Activated T-helper 17 cell treated with anti-CD3 and anti-CD28 coated beads, Interleukin-2, amount 50 U/mL, for 72 hours (primary cell): Measurements from ENCODE around the gene SLC6A6. TPM values are rescaled to one million over a fixed set of nuclear protein-coding genes. Genes with fewer than 3 reads are reported as not detected.

Experiments
- ATAC-seq: fragments of 150-1000 bp; cut with Tn5 transposase; replicated peaks from 2 replicates; pipeline ENCODE4 v1.10.0; 2021; ENCODE audit warnings: mild to moderate bottlenecking, moderate library complexity
- H3K27ac Mint-ChIP-seq: one replicate; pipeline ENCODE4 v1.8.0; 2022; ENCODE audit warnings: mixed read lengths
- H3K27me3 Mint-ChIP-seq: one replicate; pipeline ENCODE4 v1.8.0; 2022; ENCODE audit warnings: mixed read lengths
- H3K36me3 Mint-ChIP-seq: one replicate; pipeline ENCODE4 v1.8.0; 2022; ENCODE audit warnings: low read depth, mild to moderate bottlenecking, mixed read lengths
- H3K4me1 Mint-ChIP-seq: one replicate; pipeline ENCODE4 v1.8.0; 2022; ENCODE audit warnings: mixed read lengths
- H3K4me3 Mint-ChIP-seq: one replicate; pipeline ENCODE4 v1.8.0; 2022; ENCODE audit warnings: mild to moderate bottlenecking, mixed read lengths
- H3K9me3 Mint-ChIP-seq: one replicate; pipeline ENCODE4 v1.8.0; 2022; ENCODE audit warnings: mixed read lengths
- total RNA-seq, 2 donors: library from RNA; stranded (reverse); gene quantifications; one replicate each; pipeline ENCODE4 v1.2.3, GENCODE V29; 2022

Gene SLC6A6
- total RNA-seq, 2 donors from 2014 or later = 80.1 to 219 TPM

DNA sequence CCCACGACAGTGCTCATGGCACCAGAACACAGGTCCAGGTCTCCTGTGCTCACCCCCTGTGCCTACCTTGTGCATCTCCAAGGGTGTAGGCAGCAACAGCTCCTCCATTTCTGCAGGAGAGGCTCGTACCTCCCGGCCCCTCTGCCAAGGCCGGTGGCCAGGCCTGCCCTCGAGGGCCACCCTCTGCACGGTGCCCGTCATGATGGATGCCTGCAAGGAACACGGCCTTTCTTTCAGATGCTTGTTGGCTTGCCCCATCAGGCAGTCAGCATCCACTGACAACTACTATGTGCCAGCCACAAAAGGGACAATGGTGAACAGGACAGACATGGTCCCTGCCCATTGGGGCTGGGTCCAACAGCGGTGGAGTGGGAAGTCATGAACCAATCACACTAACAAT, 93.9 kb downstream of the SLC6A6 start:
- H3K4me1 Mint-ChIP-seq = no peaks in the 10 kb centered on the region
- no peak overlapping the region for H3K27ac Mint-ChIP-seq

GRCh38 chr3:14497321-14497720, 94.9 kb downstream of the SLC6A6 start:
- Mint-ChIP-seq H3K27ac (no peak overlapping the region), H3K27me3 (no peaks in the 10 kb centered on the region)

More for the DNA sequence above, 93.9 kb downstream of the SLC6A6 start:
- ATAC-seq = no peak
- no peaks in the 10 kb centered on the region for H3K27me3 Mint-ChIP-seq
- no peak overlapping the region for H3K4me3 Mint-ChIP-seq
- peaks cover 9% of the 10 kb centered on the region for H3K9me3 Mint-ChIP-seq
- H3K36me3 Mint-ChIP-seq = no peaks in the 10 kb centered on the region

GRCh38 chr3:14502472-14502871, 100.1 kb downstream of the SLC6A6 start:
- Mint-ChIP-seq H3K27ac (no peak overlapping the region), H3K36me3 (no peaks in the 10 kb centered on the region), H3K9me3 (peaks cover 15% of the 10 kb centered on the region)

More at GRCh38 chr3:14497321-14497720, 94.9 kb downstream of the SLC6A6 start:
- Mint-ChIP-seq H3K36me3 (no peaks in the 10 kb centered on the region), H3K4me1 (no peaks in the 10 kb centered on the region), H3K4me3 (no peak overlapping the region), H3K9me3 (peaks cover 9% of the 10 kb centered on the region)
- no peak for ATAC-seq

DNA sequence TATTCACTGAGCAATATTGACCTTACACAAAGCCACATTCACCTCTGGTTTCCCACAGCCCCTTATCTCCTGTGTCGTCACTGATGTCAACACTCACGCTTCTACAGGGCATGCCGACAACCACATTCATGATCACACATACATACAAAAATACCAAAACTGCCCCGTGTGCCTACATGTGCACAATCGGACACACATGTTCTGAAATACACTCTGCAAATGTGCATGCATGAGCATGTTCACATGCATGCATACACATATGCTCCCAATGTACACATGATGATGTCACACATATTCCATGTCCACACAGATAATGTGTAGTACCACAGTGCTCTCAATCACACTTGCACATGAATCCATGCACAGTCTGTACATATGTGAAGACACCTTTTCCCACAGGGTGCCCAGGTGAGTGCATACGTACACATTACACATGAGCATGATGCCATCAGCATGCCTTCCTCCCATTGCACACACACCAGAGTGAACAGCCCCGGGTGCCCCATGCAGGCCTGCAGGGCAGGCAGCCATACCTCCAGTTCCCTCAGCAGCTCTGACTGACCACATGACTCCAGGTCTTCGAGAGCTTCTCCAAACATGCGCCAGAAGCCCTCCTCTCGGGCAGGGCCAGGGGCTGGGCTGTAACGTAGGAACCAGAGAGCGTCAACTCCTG, 100.8 kb downstream of the SLC6A6 start:
- no peak for ATAC-seq
- Mint-ChIP-seq H3K4me3 (no peak overlapping the region), H3K27ac (no peak overlapping the region), H3K4me1 (no peaks in the 10 kb centered on the region), H3K9me3 (peaks cover 15% of the 10 kb centered on the region), H3K27me3 (peaks cover 5% of the 10 kb centered on the region), H3K36me3 (no peaks in the 10 kb centered on the region)

More at GRCh38 chr3:14502472-14502871, 100.1 kb downstream of the SLC6A6 start:
- Mint-ChIP-seq H3K4me1 (no peaks in the 10 kb centered on the region), H3K27me3 (peaks cover 5% of the 10 kb centered on the region), H3K4me3 (no peak overlapping the region)
- ATAC-seq = no peak

DNA sequence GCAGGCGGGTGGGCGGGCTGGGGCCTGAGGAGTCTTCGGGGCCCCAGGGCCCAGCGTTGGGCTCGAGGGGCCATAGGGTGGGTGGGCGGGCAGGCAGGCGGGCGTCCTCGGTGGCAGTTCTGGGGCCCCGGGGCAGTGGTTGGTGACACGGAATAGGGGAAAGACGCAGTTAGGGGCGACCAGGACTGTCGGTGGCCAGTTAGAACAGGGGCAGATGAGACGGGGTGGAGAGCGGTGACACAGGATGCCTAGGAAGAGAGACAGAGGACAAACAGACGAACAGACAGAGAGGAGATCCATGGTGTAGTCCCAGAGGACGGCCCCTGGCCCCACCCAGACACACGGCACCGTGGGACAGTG, 101.3 kb downstream of the SLC6A6 start:
- H3K4me3 Mint-ChIP-seq = no peak overlapping the region
- H3K4me1 Mint-ChIP-seq = no peaks in the 10 kb centered on the region
- no peak overlapping the region for H3K27ac Mint-ChIP-seq
- H3K36me3 Mint-ChIP-seq = no peaks in the 10 kb centered on the region
- no peak for ATAC-seq
- H3K27me3 Mint-ChIP-seq = peaks cover 5% of the 10 kb centered on the region
- peaks cover 15% of the 10 kb centered on the region for H3K9me3 Mint-ChIP-seq

DNA sequence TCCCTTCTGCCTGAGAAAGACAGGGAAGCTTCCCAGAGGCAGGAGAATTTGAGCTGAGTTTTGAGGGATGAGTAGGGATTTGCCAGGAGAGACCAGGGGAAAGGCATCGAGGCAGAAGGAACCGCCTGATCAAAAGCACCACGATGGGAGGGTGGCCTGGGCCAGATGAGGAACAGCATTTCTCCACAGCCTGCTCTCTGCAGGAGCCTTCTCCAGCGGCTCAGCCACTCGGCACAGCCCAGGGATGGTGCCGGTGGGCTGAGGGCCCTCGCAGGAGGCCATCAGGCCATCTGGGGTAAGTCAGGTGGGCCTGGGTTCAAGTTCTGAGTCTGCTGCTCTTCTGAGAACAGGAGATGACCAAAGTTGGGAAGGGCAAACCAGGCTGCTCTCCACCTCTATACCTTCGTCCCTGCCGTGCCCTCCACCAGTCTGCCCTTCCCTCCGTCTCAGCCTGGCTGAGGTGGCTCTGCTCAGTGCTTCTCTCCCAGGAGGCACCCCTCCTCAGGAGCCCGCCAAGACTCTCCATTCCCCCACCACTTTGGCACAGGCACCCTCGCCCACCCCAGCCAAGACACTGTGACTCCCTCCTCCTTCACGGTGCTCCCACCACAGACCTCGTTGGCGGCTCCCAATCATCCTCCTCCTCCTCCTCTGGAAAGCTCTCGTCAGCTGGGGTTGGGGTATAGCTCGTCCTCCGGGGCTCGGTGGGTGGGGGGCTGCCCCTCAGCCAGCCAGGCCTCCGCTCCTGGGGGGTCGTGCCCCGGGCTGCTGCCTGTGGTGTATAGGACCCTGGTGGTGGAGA, 102.8 kb downstream of the SLC6A6 start:
- no peak overlapping the region for H3K27ac Mint-ChIP-seq
- no peaks in the 10 kb centered on the region for H3K36me3 Mint-ChIP-seq
- ATAC-seq = no peak
- H3K4me3 Mint-ChIP-seq = no peak overlapping the region
- peaks cover 10% of the 10 kb centered on the region for H3K9me3 Mint-ChIP-seq
- H3K4me1 Mint-ChIP-seq = no peaks in the 10 kb centered on the region
- peaks cover 5% of the 10 kb centered on the region for H3K27me3 Mint-ChIP-seq

DNA sequence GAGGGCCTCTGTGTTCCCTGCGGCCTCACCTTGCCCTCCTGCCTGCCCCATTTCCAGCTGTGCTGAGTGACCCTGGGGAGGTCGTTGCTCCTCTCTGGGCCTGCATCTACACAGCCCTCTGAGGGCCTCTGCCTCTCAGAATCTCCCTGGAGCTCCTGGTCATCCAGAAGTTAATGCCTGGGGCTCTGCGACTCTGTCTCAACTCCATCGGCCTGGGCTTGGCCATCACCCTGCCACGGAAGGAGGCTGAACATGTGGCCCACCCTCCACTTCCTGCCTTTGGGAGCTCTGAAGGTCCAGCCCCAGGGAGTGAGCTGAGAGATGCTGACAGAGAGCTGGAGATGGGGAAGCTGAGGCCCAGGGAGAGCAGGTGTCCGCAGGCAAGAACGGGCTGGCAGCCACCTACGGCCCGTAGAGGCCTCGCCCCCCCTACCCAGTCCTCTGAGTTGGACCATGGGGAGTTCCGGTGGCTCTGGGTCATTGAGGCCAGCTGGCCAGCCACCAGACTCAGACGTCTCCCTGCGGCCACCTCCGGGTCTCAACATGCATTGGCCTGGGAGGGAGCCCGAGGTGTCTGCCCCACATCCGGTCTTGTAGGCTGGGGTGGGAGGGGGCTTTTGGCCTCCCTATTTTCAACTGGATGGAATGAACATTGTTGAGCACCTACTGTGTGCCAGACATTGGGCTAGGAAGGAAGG, 103.5 kb downstream of the SLC6A6 start:
- Mint-ChIP-seq H3K4me3 (no peak overlapping the region), H3K27me3 (peaks cover 5% of the 10 kb centered on the region), H3K4me1 (no peaks in the 10 kb centered on the region), H3K36me3 (no peaks in the 10 kb centered on the region), H3K9me3 (peaks cover 7% of the 10 kb centered on the region), H3K27ac (no peak overlapping the region)
- no peak for ATAC-seq

DNA sequence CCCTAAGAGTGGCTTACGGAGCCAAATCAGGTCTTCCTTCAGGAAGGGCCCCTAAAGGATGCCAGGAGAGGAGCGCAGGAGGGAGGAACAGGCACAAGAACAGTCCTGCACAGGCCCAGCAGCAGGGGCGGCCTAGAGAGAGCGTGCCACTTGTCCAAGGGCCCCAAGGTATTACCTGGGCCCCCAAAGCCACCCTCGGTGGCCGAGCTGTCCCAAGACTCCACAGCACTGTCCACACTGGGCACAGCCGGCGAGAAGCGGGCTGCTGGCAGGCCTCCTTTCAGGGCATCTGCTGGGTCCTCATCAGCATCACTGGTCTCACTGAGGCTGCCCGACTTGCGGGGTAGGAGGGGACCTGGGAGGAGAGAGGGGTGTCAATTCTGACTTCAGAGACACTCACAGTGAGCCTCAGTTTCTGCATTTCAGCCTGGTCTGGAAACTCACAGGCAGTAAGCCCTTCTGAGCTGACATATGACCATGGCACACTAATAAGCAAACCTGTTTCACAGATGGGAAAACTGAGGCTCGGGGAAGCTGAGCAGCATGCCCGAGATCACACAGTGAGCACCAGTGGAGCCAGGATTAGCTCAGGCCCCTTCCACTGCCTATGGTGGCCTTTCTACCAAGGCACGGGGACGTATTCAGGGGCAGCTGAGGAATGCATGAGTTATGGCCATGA, 104.4 kb downstream of the SLC6A6 start:
- Mint-ChIP-seq H3K9me3 (peaks cover 6% of the 10 kb centered on the region), H3K4me3 (no peak overlapping the region), H3K4me1 (no peaks in the 10 kb centered on the region), H3K27me3 (peaks cover 5% of the 10 kb centered on the region), H3K27ac (no peak overlapping the region), H3K36me3 (no peaks in the 10 kb centered on the region)
- no peak for ATAC-seq

GRCh38 chr3:14507305-14507741, 104.9 kb downstream of the SLC6A6 start:
- no peaks in the 10 kb centered on the region for H3K36me3 Mint-ChIP-seq
- peaks cover 5% of the 10 kb centered on the region for H3K27me3 Mint-ChIP-seq
- H3K9me3 Mint-ChIP-seq = peaks cover 6% of the 10 kb centered on the region
- no peak overlapping the region for H3K4me3 Mint-ChIP-seq
- H3K27ac Mint-ChIP-seq = no peak overlapping the region
- H3K4me1 Mint-ChIP-seq = no peaks in the 10 kb centered on the region
- no peak for ATAC-seq

DNA sequence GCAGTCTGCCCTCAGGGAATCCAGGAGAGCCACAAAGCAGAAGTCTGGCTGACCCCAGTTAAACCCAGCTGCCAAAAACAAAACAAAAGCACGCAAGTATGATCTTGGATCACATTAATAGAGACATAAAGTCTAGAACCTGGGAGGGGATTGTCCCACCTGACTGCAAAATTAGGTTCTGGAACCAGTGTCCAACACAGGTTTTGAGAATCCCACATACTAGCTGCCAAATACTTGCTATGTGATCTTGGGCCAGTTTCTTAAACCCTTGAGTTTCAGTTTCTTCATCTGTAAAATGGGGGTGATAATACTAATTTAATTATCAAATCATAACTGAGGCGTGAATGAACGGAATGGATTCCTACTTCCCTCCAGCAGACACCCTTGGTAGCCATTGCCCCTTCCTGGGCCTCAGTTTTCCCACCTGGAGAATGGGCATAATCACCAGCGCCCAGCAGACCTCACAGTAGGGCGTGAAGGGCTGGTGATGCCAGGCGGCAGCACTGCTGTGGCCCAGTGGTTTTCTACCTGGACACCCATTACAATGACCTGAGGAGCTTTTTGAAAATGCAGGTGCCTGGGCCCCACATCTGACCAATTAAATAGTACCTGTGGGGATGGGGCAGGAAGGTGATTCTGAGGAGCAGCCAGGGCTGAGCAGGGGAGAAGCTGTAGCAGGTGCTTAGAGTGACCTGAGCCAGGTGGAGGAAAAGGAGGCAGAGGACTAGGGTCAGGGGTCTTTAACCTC, 105.5 kb downstream of the SLC6A6 start:
- Mint-ChIP-seq H3K36me3 (no peaks in the 10 kb centered on the region), H3K27ac (no peak overlapping the region), H3K9me3 (peaks cover 5% of the 10 kb centered on the region), H3K4me1 (no peaks in the 10 kb centered on the region), H3K4me3 (no peak overlapping the region), H3K27me3 (peaks cover 5% of the 10 kb centered on the region)
- no peak for ATAC-seq

DNA sequence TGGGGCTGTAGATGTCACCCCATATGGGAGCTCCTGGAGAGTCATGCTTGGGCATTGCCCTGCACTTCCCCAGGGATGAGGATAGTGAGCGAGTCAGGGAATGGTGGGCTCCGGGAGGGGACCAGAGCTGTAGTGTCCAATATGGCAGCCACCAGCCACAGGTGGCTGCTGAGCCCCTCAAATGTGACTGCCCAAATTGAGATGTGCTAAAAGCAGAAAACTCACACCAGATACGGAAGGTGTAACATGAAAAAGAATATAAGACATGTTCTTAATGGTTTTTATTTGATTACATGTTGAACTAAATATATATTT, 106.1 kb downstream of the SLC6A6 start:
- no peak overlapping the region for H3K4me3 Mint-ChIP-seq
- no peaks in the 10 kb centered on the region for H3K36me3 Mint-ChIP-seq
- ATAC-seq = no peak
- no peaks in the 10 kb centered on the region for H3K9me3 Mint-ChIP-seq
- no peak overlapping the region for H3K27ac Mint-ChIP-seq
- H3K4me1 Mint-ChIP-seq = no peaks in the 10 kb centered on the region
- H3K27me3 Mint-ChIP-seq = no peaks in the 10 kb centered on the region

GRCh38 chr3:14508966-14509795, 106.8 kb downstream of the SLC6A6 start:
- H3K27ac Mint-ChIP-seq = no peak overlapping the region
- H3K4me1 Mint-ChIP-seq = no peaks in the 10 kb centered on the region

DNA sequence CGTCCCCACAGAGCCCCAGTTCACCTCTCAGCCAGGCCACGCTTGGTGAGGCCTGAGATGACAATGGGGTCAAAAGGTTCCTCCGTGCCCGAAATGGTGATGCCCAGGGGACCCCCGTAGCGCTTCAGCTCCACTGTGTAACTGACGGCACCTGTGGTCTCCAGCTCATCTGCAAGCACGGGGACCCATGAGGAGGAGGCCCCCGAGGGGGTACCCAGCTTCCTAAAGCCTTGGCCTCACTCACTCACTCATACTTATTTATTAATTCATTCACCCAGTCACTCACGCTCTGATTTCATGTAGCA, 107.3 kb downstream of the SLC6A6 start:
- no peak overlapping the region for H3K27ac Mint-ChIP-seq
- no peak for ATAC-seq
- H3K4me1 Mint-ChIP-seq = no peaks in the 10 kb centered on the region
- H3K4me3 Mint-ChIP-seq = no peak overlapping the region
- H3K36me3 Mint-ChIP-seq = no peaks in the 10 kb centered on the region
- no peaks in the 10 kb centered on the region for H3K9me3 Mint-ChIP-seq
- no peaks in the 10 kb centered on the region for H3K27me3 Mint-ChIP-seq

More at GRCh38 chr3:14508966-14509795, 106.8 kb downstream of the SLC6A6 start:
- peak; percentile 79 for ATAC-seq
- Mint-ChIP-seq H3K4me3 (no peak overlapping the region), H3K9me3 (no peaks in the 10 kb centered on the region), H3K36me3 (no peaks in the 10 kb centered on the region), H3K27me3 (no peaks in the 10 kb centered on the region)
